Endodermal cell (in vitro differentiated cells): Measurements from ENCODE around the gene CYP2W1. TPM values are rescaled to one million over a fixed set of nuclear protein-coding genes. Genes with fewer than 3 reads are reported as not detected.
"Not testable (repeated sequence)": the region's sequence is repeated elsewhere in the genome, so short reads cannot be mapped to it uniquely, and the experiment has no call there.

ENCODE experiments used
- DNase-seq: peaks from one replicate; pipeline ENCODE4 v3.0.0-alpha.2; 2017
- H3K27ac ChIP-seq: 2 replicates; pipeline ENCODE4 v1.5.1; 2013; ENCODE audit warnings: mild to moderate bottlenecking, low read depth, low read length, moderate library complexity
- H3K27me3 ChIP-seq: 2 replicates; pipeline ENCODE4 v1.6.1; 2013; ENCODE audit warnings: mild to moderate bottlenecking, low read length, moderate library complexity; ENCODE audit not compliant: insufficient read depth, control insufficient read depth, poor library complexity, severe bottlenecking
- H3K36me3 ChIP-seq: 2 replicates; pipeline ENCODE4 v1.7.0; 2013; ENCODE audit warnings: mild to moderate bottlenecking, low read length, moderate library complexity; ENCODE audit not compliant: control insufficient read depth, insufficient read depth
- H3K4me1 ChIP-seq: one replicate; pipeline ENCODE4 v1.7.0; 2013; ENCODE audit warnings: low read length; ENCODE audit not compliant: control insufficient read depth, insufficient read depth
- H3K4me3 ChIP-seq: 2 replicates; pipeline ENCODE4 v1.5.1; 2013; ENCODE audit warnings: mild to moderate bottlenecking, low read length, moderate library complexity
- H3K9ac ChIP-seq: 2 replicates; pipeline ENCODE4 v1.6.1; 2013; ENCODE audit warnings: mild to moderate bottlenecking, low read length, moderate library complexity; ENCODE audit not compliant: poor library complexity, severe bottlenecking; ENCODE audit errors: extremely low read depth
- H3K9me3 ChIP-seq: 2 replicates; pipeline ENCODE4 v1.6.1; 2013; ENCODE audit warnings: mild to moderate bottlenecking, low read length, moderate library complexity; ENCODE audit not compliant: control insufficient read depth
- H3K27ac Mint-ChIP-seq: 2 replicates; pipeline ENCODE4 v1.8.0; 2020; ENCODE audit warnings: mixed read lengths
- H3K27me3 Mint-ChIP-seq: 2 replicates; pipeline ENCODE4 v1.8.0; 2021; ENCODE audit warnings: mild to moderate bottlenecking, mixed read lengths; ENCODE audit not compliant: insufficient read depth
- H3K36me3 Mint-ChIP-seq: 2 replicates; pipeline ENCODE4 v1.8.0; 2020; ENCODE audit warnings: low read depth, mixed read lengths
- H3K4me1 Mint-ChIP-seq: 2 replicates; pipeline ENCODE4 v1.8.0; 2020; ENCODE audit warnings: mixed read lengths
- H3K4me3 Mint-ChIP-seq: 2 replicates; pipeline ENCODE4 v1.8.0; 2020; ENCODE audit warnings: mild to moderate bottlenecking, moderate library complexity, mixed read lengths
- H3K9me3 Mint-ChIP-seq: 2 replicates; pipeline ENCODE4 v1.8.0; 2020; ENCODE audit warnings: mild to moderate bottlenecking, mixed read lengths
- WGBS, 2 experiments: methylation state at CpG; one replicate each; pipeline versions ENCODE4 v1.1.5 to v1.1.7; 2013; ENCODE audit warnings: missing lambda C conversion rate in 2 of 2, mixed read lengths in 1 of 2; ENCODE audit not compliant: insufficient coverage in 1 of 2, insufficient read length in 1 of 2; 5-methylcytosine and 5-hydroxymethylcytosine counted together
- total RNA-seq, 2 donors: library from RNA; stranded (reverse); fragmentation: NEBNext Ultra II Directional in 1 of 2; extraction: Animal tissue kit (Norgen Biotek cat#: 25700) in 1 of 2; gene quantifications; 2 replicates in 1 of 2; 3 replicates in 1 of 2; pipeline ENCODE4 v1.2.1, GENCODE V29; 2021
- TF ChIP-seq, protein P1 (sequence below): fragments of 200-600 bp; sonication (generic); conservative IDR thresholded peaks from 2 replicates; pipeline ENCODE4 v1.5.0; 2021; ENCODE audit warnings: antibody characterized with exemption, mild to moderate bottlenecking

The CYP2W1 gene
- total RNA-seq, 2 donors from 2014 or later, result not detected

DNA sequence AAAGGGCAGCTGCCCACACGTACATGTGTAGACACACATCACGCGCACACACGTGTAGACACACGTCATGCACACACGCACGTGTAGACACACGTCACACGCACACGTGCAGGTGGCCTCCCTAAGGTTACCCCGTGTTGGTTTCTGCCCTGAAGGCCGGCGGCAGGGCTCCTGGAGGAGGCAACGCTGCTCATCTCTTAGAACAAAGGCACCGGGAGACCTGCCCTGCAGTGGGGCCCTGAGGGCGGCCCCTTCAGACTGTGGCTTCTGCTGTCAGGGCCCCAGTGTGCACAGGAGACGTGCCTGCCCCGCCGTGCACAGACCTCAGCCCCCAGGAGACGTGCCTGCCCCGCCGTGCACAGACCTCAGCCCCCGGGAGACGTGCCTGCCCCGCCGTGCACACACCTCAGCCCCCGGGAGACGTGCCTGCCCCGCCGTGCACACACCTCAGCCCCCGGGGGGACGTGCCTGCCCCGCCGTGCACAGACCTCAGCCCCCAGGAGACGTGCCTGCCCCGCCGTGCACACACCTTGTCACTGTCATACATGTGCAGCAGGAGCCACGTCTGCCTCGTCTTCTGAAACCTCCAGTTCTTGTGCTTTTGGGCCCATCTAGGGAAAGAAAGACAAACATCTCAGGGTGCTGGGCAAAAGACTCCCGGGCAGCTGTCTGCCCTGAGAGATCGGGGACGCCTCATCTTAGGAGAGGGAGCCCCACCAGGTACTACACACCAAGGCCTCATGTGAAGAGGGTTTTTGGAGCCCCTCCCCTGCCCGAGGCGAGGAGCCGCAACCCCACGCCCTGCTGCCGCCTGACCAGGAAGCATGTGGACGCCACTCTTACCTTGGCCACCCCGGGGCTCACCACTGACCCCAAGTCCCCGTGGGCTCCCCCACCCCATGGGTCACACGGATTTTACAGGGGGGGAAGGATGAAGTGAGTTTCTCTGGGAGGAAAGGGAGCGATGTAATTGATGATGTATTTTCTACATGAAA is 17.3 kb downstream of the CYP2W1 start:
- TF ChIP-seq, protein P1, sequence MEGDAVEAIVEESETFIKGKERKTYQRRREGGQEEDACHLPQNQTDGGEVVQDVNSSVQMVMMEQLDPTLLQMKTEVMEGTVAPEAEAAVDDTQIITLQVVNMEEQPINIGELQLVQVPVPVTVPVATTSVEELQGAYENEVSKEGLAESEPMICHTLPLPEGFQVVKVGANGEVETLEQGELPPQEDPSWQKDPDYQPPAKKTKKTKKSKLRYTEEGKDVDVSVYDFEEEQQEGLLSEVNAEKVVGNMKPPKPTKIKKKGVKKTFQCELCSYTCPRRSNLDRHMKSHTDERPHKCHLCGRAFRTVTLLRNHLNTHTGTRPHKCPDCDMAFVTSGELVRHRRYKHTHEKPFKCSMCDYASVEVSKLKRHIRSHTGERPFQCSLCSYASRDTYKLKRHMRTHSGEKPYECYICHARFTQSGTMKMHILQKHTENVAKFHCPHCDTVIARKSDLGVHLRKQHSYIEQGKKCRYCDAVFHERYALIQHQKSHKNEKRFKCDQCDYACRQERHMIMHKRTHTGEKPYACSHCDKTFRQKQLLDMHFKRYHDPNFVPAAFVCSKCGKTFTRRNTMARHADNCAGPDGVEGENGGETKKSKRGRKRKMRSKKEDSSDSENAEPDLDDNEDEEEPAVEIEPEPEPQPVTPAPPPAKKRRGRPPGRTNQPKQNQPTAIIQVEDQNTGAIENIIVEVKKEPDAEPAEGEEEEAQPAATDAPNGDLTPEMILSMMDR, result no peak
- Mint-ChIP-seq H3K4me3 (no peak overlapping the region), H3K9me3 (no peaks in the 10 kb centered on the region), H3K4me1 (no peaks in the 10 kb centered on the region), H3K27me3 (no peaks in the 10 kb centered on the region), H3K36me3 (peaks cover 7% of the 10 kb centered on the region), H3K27ac (no peak overlapping the region)
- Histone ChIP-seq H3K4me3 (no peak overlapping the region), H3K27me3 (no peaks in the 10 kb centered on the region), H3K9me3 (no peaks in the 10 kb centered on the region), H3K4me1 (no peaks in the 10 kb centered on the region), H3K36me3 (peaks cover 9% of the 10 kb centered on the region), H3K9ac (no peak overlapping the region), H3K27ac (peak overlapping the region; percentile 60)
- 90 to 91% methylated on average over 46 to 52 of the region's 52 CpGs for WGBS, 2 experiments
- no peak for DNase-seq

DNA sequence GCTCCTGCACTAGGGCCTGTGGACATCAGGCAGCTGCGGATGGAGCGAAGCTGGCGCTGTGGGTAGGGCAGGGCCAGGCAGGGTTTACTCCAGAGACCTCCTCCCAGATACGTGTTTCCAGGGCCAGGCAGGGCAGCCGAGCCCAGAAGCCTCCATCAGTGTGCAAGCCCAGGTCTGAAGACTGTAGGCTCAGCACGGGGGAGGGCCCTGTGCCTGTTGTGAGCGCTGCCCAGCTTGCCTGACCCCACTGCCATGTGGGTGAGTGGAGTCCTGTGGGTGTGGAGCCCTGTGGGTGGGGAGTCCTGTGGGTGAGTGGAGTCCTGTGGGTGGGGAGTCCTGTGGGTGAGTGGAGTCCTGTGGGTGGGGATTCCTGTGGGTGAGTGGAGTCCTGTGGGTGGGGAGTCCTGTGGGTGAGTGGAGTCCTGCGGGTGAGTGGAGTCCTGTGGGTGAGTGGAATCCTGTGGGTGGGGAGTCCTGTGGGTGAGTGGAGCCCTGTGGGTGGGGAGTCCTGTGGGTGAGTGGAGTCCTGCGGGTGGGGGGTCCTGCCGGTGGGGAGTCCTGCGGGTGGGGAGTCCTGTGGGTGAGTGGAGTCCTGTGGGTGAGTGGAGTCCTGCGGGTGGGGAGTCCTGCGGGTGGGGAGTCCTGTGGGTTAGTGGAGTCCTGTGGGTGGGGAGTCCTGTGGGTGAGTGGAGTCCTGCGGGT is 18.2 kb downstream of the CYP2W1 start:
- not testable (repeated sequence) for H3K36me3 ChIP-seq, H3K4me1 ChIP-seq, H3K4me3 ChIP-seq, H3K27me3 Mint-ChIP-seq, H3K36me3 Mint-ChIP-seq, H3K9me3 ChIP-seq, H3K4me3 Mint-ChIP-seq, H3K27ac Mint-ChIP-seq, H3K9ac ChIP-seq, H3K27me3 ChIP-seq, H3K4me1 Mint-ChIP-seq, H3K9me3 Mint-ChIP-seq
- WGBS, 2 experiments, result 90 to 94% methylated on average over 3 to 14 of the region's 14 CpGs
- peak; percentile 80 for DNase-seq
- H3K27ac ChIP-seq, result peak overlapping the region; percentile 38

DNA sequence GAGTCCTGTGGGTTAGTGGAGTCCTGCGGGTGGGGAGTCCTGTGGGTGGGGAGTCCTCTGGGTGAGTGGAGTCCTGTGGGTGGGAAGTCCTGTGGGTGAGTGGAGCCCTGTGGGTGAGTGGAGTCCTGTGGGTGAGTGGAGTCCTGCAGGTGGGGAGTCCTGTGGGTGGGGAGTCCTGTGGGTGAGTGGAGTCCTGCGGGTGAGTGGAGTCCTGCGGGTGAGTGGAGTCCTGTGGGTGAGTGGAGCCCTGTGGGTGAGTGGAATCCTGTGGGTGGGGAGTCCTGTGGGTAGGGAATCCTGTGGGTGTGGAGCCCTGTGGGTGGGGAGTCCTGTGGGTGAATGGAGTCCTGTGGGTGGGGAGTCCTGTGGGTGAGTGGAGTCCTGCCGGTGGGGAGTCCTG is 19.0 kb downstream of the CYP2W1 start:
- not testable (repeated sequence) for H3K4me1 ChIP-seq, H3K4me1 Mint-ChIP-seq, H3K9me3 Mint-ChIP-seq, H3K27me3 ChIP-seq, H3K36me3 ChIP-seq, H3K4me3 Mint-ChIP-seq, H3K4me3 ChIP-seq, H3K27ac ChIP-seq, H3K9ac ChIP-seq, H3K27ac Mint-ChIP-seq, H3K9me3 ChIP-seq, DNase-seq, H3K27me3 Mint-ChIP-seq
- peaks cover 10% of the 10 kb centered on the region for H3K36me3 Mint-ChIP-seq
- 96 to 100% methylated on average over 1 to 4 of the region's 4 CpGs for WGBS, 2 experiments

DNA sequence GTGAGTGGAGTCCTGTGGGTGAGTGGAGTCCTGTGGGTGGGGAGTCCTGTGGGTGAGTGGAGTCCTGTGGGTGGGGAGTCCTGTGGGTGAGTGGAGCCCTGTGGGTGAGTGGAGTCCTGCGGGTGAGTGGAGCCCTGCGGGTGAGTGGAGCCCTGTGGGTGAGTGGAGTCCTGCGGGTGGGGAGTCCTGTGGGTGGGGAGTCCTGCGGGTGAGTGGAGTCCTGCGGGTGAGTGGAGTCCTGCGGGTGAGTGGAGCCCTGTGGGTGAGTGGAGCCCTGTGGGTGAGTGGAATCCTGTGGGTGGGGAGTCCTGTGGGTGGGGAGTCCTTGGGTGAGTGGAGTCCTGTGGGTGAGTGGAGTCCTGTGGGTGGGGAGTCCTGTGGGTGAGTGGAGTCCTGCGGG is 19.5 kb downstream of the CYP2W1 start:
- H3K4me1 Mint-ChIP-seq, H3K4me3 Mint-ChIP-seq, H3K36me3 ChIP-seq, H3K27me3 ChIP-seq, H3K9me3 Mint-ChIP-seq, H3K27ac ChIP-seq, H3K9me3 ChIP-seq, H3K4me3 ChIP-seq, H3K27me3 Mint-ChIP-seq, DNase-seq, H3K9ac ChIP-seq, H3K27ac Mint-ChIP-seq, H3K4me1 ChIP-seq: not testable (repeated sequence)
- peaks cover 10% of the 10 kb centered on the region for H3K36me3 Mint-ChIP-seq
- 88% methylated on average over 1 of the region's 7 CpGs; no CpG with 5 or more reads in 1 of the 2 experiments for WGBS, 2 experiments
